GM19238 (cell line): ENCODE results near the gene LEP.
"Not testable (repeated sequence)": the region's sequence is repeated elsewhere in the genome, so short reads cannot be mapped to it uniquely, and the experiment has no call there.

ENCODE experiments used
- DNase-seq: peaks from one replicate; pipeline ENCODE4 v3.0.0; 2011; ENCODE audit warnings: low spot score; ENCODE audit not compliant: insufficient read length

LEP gene

GRCh38 chr7:128271471-128271941 lies 30.4 kb downstream of the LEP start:
- DNase-seq, result no peak

GRCh38 chr7:128271942-128272481 lies 30.9 kb downstream of the LEP start:
- no peak for DNase-seq

GRCh38 chr7:128274246-128274883 lies 33.3 kb downstream of the LEP start:
- no peak for DNase-seq

- DNase-seq, result no peak
Observed at GRCh38 chr7:128274884-128275603, 34.0 kb downstream of the LEP start.

GRCh38 chr7:128275681-128276080 lies 34.6 kb downstream of the LEP start:
- DNase-seq, result no peak

- DNase-seq, result no peak
Observed at GRCh38 chr7:128278366-128278765, 37.3 kb downstream of the LEP start.

- DNase-seq, result no peak
Observed at GRCh38 chr7:128279124-128279713, 38.1 kb downstream of the LEP start.

- DNase-seq, result not testable (repeated sequence)
Observed at GRCh38 chr7:128280451-128280850, 39.4 kb downstream of the LEP start.

- no peak for DNase-seq
Observed at GRCh38 chr7:128281605-128282380, 40.7 kb downstream of the LEP start.

GRCh38 chr7:128284102-128284501 lies 43.0 kb downstream of the LEP start:
- no peak for DNase-seq

GRCh38 chr7:128287556-128287955 lies 46.5 kb downstream of the LEP start:
- no peak for DNase-seq

GRCh38 chr7:128298004-128298403 lies 56.9 kb downstream of the LEP start:
- DNase-seq, result not testable (repeated sequence)

GRCh38 chr7:128299109-128299607 lies 58.1 kb downstream of the LEP start:
- no peak for DNase-seq

GRCh38 chr7:128302139-128302538 lies 61.1 kb downstream of the LEP start:
- no peak for DNase-seq

GRCh38 chr7:128303133-128303532 lies 62.1 kb downstream of the LEP start:
- DNase-seq, result no peak

GRCh38 chr7:128303643-128304042 lies 62.6 kb downstream of the LEP start:
- DNase-seq, result no peak

- no peak for DNase-seq
Observed at GRCh38 chr7:128304212-128304611, 63.1 kb downstream of the LEP start.

GRCh38 chr7:128307061-128307460 lies 66.0 kb downstream of the LEP start:
- DNase-seq, result no peak
